ENCODE data around the gene DCAF7. TPM values are rescaled to one million over a fixed set of nuclear protein-coding genes. Genes with fewer than 3 reads are reported as not detected.

DCAF7 gene
- total and polyA plus RNA-seq, 3 donors from 2014 or later = 51.7 to 164 (median 66.8) TPM

- DNase-seq = peak; percentile 25
- no peaks in the 10 kb centered on the region for H3K9me3 ChIP-seq
- no peak overlapping the region for H3K4me3 ChIP-seq
- no peaks in the 10 kb centered on the region for H3K4me1 ChIP-seq
- H3K27ac ChIP-seq = no peak overlapping the region
- intact Hi-C loops (cut with DNase I; ENCODE audit: low total_unique reads) = no loop called here
- no peaks in the 10 kb centered on the region for H3K27me3 ChIP-seq
- TF ChIP-seq, protein P1, sequence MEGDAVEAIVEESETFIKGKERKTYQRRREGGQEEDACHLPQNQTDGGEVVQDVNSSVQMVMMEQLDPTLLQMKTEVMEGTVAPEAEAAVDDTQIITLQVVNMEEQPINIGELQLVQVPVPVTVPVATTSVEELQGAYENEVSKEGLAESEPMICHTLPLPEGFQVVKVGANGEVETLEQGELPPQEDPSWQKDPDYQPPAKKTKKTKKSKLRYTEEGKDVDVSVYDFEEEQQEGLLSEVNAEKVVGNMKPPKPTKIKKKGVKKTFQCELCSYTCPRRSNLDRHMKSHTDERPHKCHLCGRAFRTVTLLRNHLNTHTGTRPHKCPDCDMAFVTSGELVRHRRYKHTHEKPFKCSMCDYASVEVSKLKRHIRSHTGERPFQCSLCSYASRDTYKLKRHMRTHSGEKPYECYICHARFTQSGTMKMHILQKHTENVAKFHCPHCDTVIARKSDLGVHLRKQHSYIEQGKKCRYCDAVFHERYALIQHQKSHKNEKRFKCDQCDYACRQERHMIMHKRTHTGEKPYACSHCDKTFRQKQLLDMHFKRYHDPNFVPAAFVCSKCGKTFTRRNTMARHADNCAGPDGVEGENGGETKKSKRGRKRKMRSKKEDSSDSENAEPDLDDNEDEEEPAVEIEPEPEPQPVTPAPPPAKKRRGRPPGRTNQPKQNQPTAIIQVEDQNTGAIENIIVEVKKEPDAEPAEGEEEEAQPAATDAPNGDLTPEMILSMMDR (IDR thresholded peaks at IDR 0.05) = no peak
- no peak for TF ChIP-seq POLR2A (IDR thresholded peaks at IDR 0.05)
- 93 to 96% methylated on average over 4 of the region's 4 CpGs for WGBS, 2 donors
- H3K36me3 ChIP-seq (ENCODE audit: low read depth, missing control alignments) = no peaks in the 10 kb centered on the region
These were observed 91.6 kb downstream of the DCAF7 start for GRCh38 chr17:63641692-63642448.

Small RNA genes within 50 kb of the gene (small RNA-seq; reads per million reads assigned to genes)
- 0 reads per million in 2 donors for gene RNU6-288P

Other genes starting within 250 kb of the DCAF7 start
- gene CYB561, start 104.2 kb upstream of the DCAF7 start, total RNA-seq = 10 to 100 TPM; 17.6 to 19.7 TPM
- gene CYB561, start 104.2 kb upstream of the DCAF7 start, polyA plus RNA-seq (ENCODE audit: insufficient read depth, low read depth, low replicate concordance) = 20.7 TPM
- 100 to 1,000 TPM in 1 of 2 donors, 10 to 100 TPM in 1; 87.8 to 174 TPM for gene ACE, start 73.4 kb upstream of the DCAF7 start, total RNA-seq
- gene ACE, start 73.4 kb upstream of the DCAF7 start, polyA plus RNA-seq (ENCODE audit: insufficient read depth, low read depth, low replicate concordance) = 216 TPM
- gene KCNH6, start 27.1 kb upstream of the DCAF7 start, total RNA-seq = under 1 TPM; 0.79 to 0.99 TPM
- gene KCNH6, start 27.1 kb upstream of the DCAF7 start, polyA plus RNA-seq (ENCODE audit: insufficient read depth, low read depth, low replicate concordance) = 1.7 TPM
- 10 to 100 TPM; 19.2 to 22.3 TPM for gene TACO1, start 50.4 kb downstream of the DCAF7 start, total RNA-seq
- gene TACO1, start 50.4 kb downstream of the DCAF7 start, polyA plus RNA-seq (ENCODE audit: insufficient read depth, low read depth, low replicate concordance) = 28.0 TPM
- gene MAP3K3, start 71.9 kb downstream of the DCAF7 start, total RNA-seq = 10 to 100 TPM; 57.5 to 57.7 TPM
- 46.0 TPM for gene MAP3K3, start 71.9 kb downstream of the DCAF7 start, polyA plus RNA-seq (ENCODE audit: insufficient read depth, low read depth, low replicate concordance)
- 10 to 100 TPM; 21.9 to 22.9 TPM for gene LIMD2, start 149.6 kb downstream of the DCAF7 start, total RNA-seq
- 22.8 TPM for gene LIMD2, start 149.6 kb downstream of the DCAF7 start, polyA plus RNA-seq (ENCODE audit: insufficient read depth, low read depth, low replicate concordance)
- gene STRADA, start 191.3 kb downstream of the DCAF7 start, total RNA-seq = 10 to 100 TPM; 55.3 to 78.7 TPM
- 142 TPM for gene STRADA, start 191.3 kb downstream of the DCAF7 start, polyA plus RNA-seq (ENCODE audit: insufficient read depth, low read depth, low replicate concordance)
- gene CCDC47, start 223.1 kb downstream of the DCAF7 start, total RNA-seq = 10 to 100 TPM; 65.7 to 68.0 TPM
- 52.4 TPM for gene CCDC47, start 223.1 kb downstream of the DCAF7 start, polyA plus RNA-seq (ENCODE audit: insufficient read depth, low read depth, low replicate concordance)
- 100 to 1,000 TPM; 173 to 203 TPM for gene DDX42, start 223.7 kb downstream of the DCAF7 start, total RNA-seq
- 124 TPM for gene DDX42, start 223.7 kb downstream of the DCAF7 start, polyA plus RNA-seq (ENCODE audit: insufficient read depth, low read depth, low replicate concordance)